NCI-H187 (cell line): ENCODE results near the gene FAM210A.

Experiments used
- DNase-seq, 2 experiments: peaks; one replicate each; lab custom pipeline; 2025; lab: John Stamatoyannopoulos, UW

The FAM210A gene

DNA sequence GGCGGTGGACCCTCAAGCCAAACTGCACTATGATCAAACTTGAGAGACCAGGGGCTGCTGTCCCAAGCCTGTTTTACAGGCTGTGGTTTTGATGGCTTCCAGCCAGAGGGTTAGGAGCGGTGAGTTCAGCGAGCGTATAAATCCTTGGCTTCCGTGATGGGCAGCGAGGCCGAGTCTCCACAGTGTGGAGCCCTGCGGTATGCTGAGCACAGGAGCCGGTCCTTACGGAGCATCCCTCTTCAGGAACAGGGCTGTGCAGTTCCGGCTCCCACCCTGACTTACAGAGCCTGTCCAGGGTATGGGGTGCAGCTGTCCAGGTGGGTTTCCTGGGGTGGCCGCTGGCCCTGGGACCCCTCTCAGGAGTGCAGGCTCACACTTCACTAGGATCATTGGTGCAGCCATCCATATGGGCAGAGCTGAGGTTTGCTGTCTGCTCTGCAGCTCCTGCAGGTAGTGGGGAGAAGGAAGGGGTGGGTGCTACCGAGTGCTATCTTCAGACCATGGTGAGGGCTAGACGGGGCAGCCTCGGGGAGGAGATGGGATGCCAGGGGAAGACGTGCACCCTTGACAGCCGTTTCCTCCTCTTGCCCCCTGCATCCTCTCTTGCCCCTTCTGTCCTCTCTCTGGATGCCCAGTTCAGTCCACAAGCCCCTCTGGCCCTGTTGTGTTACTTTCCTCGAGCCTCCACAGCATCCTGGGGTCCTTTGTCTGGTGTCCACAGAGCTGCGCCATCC is 104.3 kb downstream of the FAM210A start:
- no peak for DNase-seq

- no peak for DNase-seq
Measured at GRCh38 chr18:13621446-13621849, 104.9 kb downstream of the FAM210A start.

GRCh38 chr18:13620818-13621445 is 105.4 kb downstream of the FAM210A start:
- DNase-seq = no peak

- DNase-seq = no peak
Measured at GRCh38 chr18:13620206-13620672, 106.1 kb downstream of the FAM210A start.

DNA sequence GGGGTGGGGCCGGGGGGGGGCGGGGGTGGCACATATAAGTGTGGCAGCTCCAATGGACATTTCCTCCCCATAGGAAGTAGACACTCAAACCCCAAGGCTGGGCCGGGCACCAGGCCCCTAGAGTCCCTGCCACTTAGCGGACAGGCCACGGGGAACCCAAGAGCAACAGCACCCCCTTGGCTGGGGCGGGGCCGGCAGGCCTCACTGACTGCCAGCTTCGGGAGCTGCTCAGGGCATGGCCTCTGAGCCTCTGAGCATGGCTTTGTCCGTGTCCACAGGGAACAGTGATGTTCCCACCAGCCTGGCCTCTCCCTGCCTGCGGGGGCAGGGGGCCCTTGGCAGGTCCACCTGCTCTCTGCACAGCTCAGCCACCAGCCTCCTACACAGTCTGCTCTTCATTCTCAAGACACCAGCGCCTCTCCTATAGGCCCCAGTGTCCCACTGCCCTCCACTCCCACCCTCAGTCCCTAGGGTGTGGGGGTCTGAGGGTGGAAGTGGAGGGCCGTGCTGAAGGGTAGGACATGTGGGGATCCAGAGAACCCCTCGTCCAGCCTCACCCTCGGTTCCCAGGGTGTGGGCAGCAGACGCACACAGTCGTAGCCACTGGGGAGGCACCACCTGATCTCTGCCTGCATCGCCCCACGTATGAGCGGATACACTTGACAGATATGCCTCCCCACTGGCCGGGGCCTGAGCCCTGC is 106.7 kb downstream of the FAM210A start:
- DNase-seq = no peak

- no peak for DNase-seq
Measured at GRCh38 chr18:13618760-13619438, 107.5 kb downstream of the FAM210A start.

DNA sequence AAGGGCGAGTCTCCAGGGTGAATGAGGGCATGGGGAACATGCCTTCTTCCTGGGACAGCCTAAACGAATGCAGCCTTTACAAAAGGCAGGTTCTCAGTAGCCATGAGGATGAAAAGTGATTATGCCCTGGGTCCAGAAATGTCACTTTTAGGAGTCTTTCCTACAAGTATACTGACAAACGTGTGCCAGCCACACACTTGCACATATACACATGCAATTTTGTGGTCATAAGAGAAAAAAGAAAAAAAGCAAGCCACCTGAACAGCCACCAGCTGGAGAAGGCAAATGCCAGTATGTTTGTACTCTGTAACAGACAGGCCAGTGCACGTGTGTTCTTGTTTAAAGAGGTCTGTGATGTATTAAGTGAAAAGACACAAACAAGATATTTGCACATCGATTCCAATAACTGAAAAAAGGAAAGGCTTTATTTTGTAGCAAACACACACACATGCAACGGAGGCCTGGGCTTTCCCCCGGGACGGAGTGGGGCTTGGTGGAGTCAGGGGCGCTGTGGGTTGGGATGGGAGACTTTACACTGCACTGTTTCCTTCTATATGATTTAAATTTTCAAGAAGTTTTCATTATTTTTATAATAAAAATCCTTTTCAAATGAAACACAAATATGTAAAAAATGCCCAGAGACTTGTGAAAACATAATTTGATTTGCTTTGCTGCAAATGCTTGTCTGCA is 108.4 kb downstream of the FAM210A start:
- no peak for DNase-seq

GRCh38 chr18:13616525-13617035 is 109.8 kb downstream of the FAM210A start:
- DNase-seq = no peak

- DNase-seq = no peak
Measured at GRCh38 chr18:13616041-13616440, 110.3 kb downstream of the FAM210A start.

GRCh38 chr18:13615432-13615861 is 110.9 kb downstream of the FAM210A start:
- no peak for DNase-seq

DNA sequence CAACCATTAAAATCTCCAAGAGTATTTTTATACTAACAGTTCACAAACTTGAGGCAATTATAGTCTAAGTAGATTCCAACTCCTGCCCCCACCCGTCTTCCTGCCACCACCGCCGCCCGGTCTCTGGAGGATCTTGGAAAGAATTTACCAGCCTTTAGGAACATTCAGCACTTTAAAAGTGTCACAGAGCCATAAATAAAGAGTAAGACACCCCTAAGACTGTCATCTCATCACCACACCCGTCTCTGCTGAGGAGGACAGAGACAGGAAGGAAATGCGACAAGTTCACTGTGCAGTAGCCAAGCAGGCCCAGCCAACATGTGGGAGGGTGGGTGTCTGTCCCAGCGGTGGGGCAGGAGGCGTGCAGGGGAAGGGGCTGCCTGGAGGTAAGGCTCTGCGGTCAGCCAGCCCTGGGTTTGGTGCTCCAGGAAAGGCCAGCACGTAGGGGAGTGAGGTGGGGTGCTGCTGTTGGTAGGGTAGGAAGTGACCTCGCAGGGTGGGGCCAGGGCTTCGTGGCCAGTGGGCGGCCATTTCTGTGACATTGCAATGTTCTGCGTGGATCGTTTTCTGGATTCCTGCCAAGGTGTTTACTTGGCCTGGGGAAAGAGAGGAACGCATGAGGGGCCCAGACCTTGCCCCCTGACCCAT is 111.6 kb downstream of the FAM210A start:
- DNase-seq = no peak

DNA sequence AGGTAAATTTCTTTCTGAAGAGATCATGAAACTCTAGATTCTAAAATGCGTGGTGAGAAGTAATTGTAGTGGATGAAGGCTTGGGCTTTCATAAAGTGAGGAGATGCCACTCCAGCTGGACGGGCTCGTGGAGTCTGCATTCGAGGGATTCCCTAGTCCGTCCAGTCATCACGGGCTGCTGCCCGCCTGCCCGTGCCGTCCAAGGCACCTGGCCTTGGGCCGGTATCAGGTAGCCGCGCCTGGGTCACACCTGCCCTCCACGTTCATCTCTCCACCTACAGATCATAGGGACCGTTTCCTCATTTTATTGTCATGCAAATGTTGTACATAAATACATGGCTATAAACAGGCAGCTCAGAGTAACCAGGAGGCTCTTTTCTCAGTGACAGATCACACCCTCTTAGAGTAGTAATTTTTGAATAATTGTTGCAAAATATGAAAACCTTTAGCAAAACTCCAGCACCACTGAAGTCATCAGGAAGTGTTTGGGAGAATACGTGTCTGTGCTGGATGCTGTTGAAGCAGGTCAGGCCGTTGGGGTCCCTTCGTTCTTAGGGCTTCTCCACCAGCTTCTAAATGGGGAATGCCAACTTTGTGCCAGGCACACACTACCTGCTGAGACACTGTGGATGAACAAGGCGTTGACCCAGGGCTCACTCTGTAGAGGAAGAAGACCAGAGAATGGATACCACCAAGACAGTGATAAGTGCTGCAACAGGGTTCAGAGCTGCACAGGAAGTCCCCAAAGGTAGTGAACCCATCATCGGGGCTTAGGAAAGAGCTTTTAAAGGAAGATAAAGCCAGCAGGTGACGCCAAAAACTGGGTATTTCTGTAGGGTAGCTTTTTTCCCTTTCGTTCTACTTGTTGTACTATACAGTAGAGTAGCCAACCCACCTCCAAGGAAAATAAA is 112.5 kb downstream of the FAM210A start:
- no peak for DNase-seq
